CD14-positive monocyte (primary cell): ENCODE results near the gene IL1RAPL1. TPM values are rescaled to one million over a fixed set of nuclear protein-coding genes. Genes with fewer than 3 reads are reported as not detected.

Experiments used
- DNase-seq, 3 donors: peaks; one replicate each; pipeline ENCODE4 v3.0.0-alpha.2; 2011 to 2022
- H2AFZ ChIP-seq: 2 replicates; pipeline ENCODE4 v1.6.0; 2012; ENCODE audit warnings: mild to moderate bottlenecking, low read depth, low read length, inconsistent platforms; ENCODE audit not compliant: insufficient read depth, poor library complexity, severe bottlenecking
- H3K27ac ChIP-seq, 2 donors: 1 replicate in 1 of 2; 2 replicates in 1 of 2; pipeline ENCODE4 v1.5.1; 2012 to 2013; ENCODE audit warnings: low read length in 2 of 2, control low read depth in 1 of 2, inconsistent platforms in 1 of 2, low read depth in 1 of 2, mild to moderate bottlenecking in 1 of 2
- H3K27me3 ChIP-seq, 2 donors: one replicate each; pipeline versions ENCODE4 v1.6.0 to v1.6.1; 2011 to 2013; ENCODE audit warnings: low read length in 2 of 2; ENCODE audit not compliant: control insufficient read depth in 2 of 2, insufficient read depth in 2 of 2
- H3K36me3 ChIP-seq, 2 donors: replicated peaks in 1 of 2; 1 replicate in 1 of 2; 2 replicates in 1 of 2; pipeline versions ENCODE4 v1.5.1 to v1.6.1; 2012 to 2013; ENCODE audit warnings: low read length in 2 of 2, control low read depth in 1 of 2, inconsistent platforms in 1 of 2, mild to moderate bottlenecking in 1 of 2; ENCODE audit not compliant: insufficient read depth in 2 of 2, control insufficient read depth in 1 of 2
- H3K4me1 ChIP-seq, 2 donors: 1 replicate in 1 of 2; 2 replicates in 1 of 2; pipeline versions ENCODE4 v1.5.1 to v1.6.1; 2012 to 2013; ENCODE audit warnings: low read length in 2 of 2, control low read depth in 1 of 2, inconsistent platforms in 1 of 2, mild to moderate bottlenecking in 1 of 2, moderate library complexity in 1 of 2; ENCODE audit not compliant: insufficient read depth in 2 of 2, control insufficient read depth in 1 of 2
- H3K4me2 ChIP-seq: replicated peaks from 2 replicates; pipeline ENCODE3; 2012; ENCODE audit warnings: low read length, moderate library complexity, mild to moderate bottlenecking; ENCODE audit not compliant: poor library complexity, severe bottlenecking; ENCODE audit errors: extremely low read depth
- H3K4me3 ChIP-seq, 3 experiments: fragments of 200-600 bp in 1 of 3; sonication (generic) in 1 of 3; replicated peaks in 1 of 3; 1 replicate in 2 of 3; 2 replicates in 1 of 3; pipeline ENCODE4 v1.5.1; 2011 to 2013; ENCODE audit warnings: low read length in 3 of 3, mild to moderate bottlenecking in 3 of 3, control low read depth in 2 of 3, low read depth in 2 of 3, inconsistent platforms in 1 of 3, moderate library complexity in 1 of 3
- H3K79me2 ChIP-seq: 2 replicates; pipeline ENCODE4 v1.6.0; 2012; ENCODE audit warnings: mild to moderate bottlenecking, control low read depth, inconsistent platforms, low read length, moderate library complexity; ENCODE audit not compliant: insufficient read depth
- H3K9ac ChIP-seq: 2 replicates; pipeline ENCODE4 v1.6.0; 2017; ENCODE audit warnings: low read length, mild to moderate bottlenecking; ENCODE audit not compliant: insufficient read depth, poor library complexity, severe bottlenecking
- H3K9me3 ChIP-seq, 2 donors: replicated peaks in 1 of 2; 1 replicate in 1 of 2; 2 replicates in 1 of 2; pipeline versions ENCODE4 v1.5.1 to v1.6.1; 2012 to 2013; ENCODE audit warnings: low read length in 2 of 2, control low read depth in 1 of 2; ENCODE audit not compliant: control insufficient read depth in 1 of 2, insufficient read depth in 1 of 2
- H4K20me1 ChIP-seq: 2 replicates; pipeline ENCODE4 v1.6.0; 2012; ENCODE audit warnings: mild to moderate bottlenecking, low read length, control low read depth, moderate library complexity; ENCODE audit not compliant: insufficient read depth
- H3K27ac Mint-ChIP-seq, 7 donors: one replicate each; pipeline ENCODE4 v1.8.0; 2020; ENCODE audit warnings: mild to moderate bottlenecking in 7 of 7, mixed read lengths in 7 of 7, moderate library complexity in 6 of 7, inconsistent platforms in 2 of 7
- H3K27me3 Mint-ChIP-seq, 3 donors: one replicate each; pipeline ENCODE4 v1.8.0; 2021 to 2022; ENCODE audit warnings: low read depth in 3 of 3, mild to moderate bottlenecking in 3 of 3, mixed read lengths in 3 of 3, moderate library complexity in 3 of 3, inconsistent platforms in 1 of 3
- H3K36me3 Mint-ChIP-seq, 2 donors: one replicate each; pipeline ENCODE4 v1.8.0; 2020; ENCODE audit warnings: mixed read lengths in 2 of 2, inconsistent platforms in 1 of 2, mild to moderate bottlenecking in 1 of 2
- H3K4me1 Mint-ChIP-seq: one replicate; pipeline ENCODE4 v1.8.0; 2020; ENCODE audit warnings: mild to moderate bottlenecking, mixed read lengths
- H3K4me3 Mint-ChIP-seq, 2 donors: one replicate each; pipeline ENCODE4 v1.8.0; 2020; ENCODE audit warnings: mild to moderate bottlenecking in 2 of 2, mixed read lengths in 2 of 2, moderate library complexity in 1 of 2
- H3K9me3 Mint-ChIP-seq, 7 donors: one replicate each; pipeline ENCODE4 v1.8.0; 2020 to 2022; ENCODE audit warnings: mixed read lengths in 7 of 7, mild to moderate bottlenecking in 6 of 7, moderate library complexity in 6 of 7, inconsistent platforms in 2 of 7
- CTCF ChIP-seq: fragments of 200-600 bp; IDR thresholded peaks from one replicate; pipeline ENCODE4 v1.8.0; 2022; ENCODE audit warnings: antibody characterized with exemption, mild to moderate bottlenecking
- WGBS: methylation state at CpG from one replicate; pipeline ENCODE4 v1.1.5; 2013; ENCODE audit warnings: missing lambda C conversion rate; ENCODE audit not compliant: insufficient coverage; 5-methylcytosine and 5-hydroxymethylcytosine counted together
- intact Hi-C, 2 donors: fragments of 100-400 bp; cut with micrococcal nuclease; formaldehyde crosslinking; loops; one replicate each; pipeline versions ENCODE4 v1.15.0 to v1.15.1; 2023
- polyA plus RNA-seq, 3 donors: library from polyadenylated mRNA; depleted of rRNA in 1 of 3; unstranded in 2 of 3; stranded (reverse) in 1 of 3; fragments of 300-500 nt in 2 of 3; fragments of >200 nt in 1 of 3; fragmentation: Illumina TruSeq in 2 of 3; gene quantifications; 1 replicate in 2 of 3; 2 replicates in 1 of 3; pipeline ENCODE4 v1.2.3, GENCODE V29; 2012 to 2021

The IL1RAPL1 gene
- polyA plus RNA-seq, 3 donors = not detected

- TF ChIP-seq CTCF = no peak
- Histone ChIP-seq H3K79me2 (no peaks in the 10 kb centered on the region), H3K36me3 (no peaks in the 10 kb centered on the region), H3K4me2 (no peak overlapping the region), H3K27ac (no peak overlapping the region), H3K9ac (no peak overlapping the region), H3K27me3 (no peaks in the 10 kb centered on the region), H3K4me1 (no peaks in the 10 kb centered on the region), H3K4me3 (no peak overlapping the region), H3K9me3 (no peaks in the 10 kb centered on the region), H2AFZ (no peak overlapping the region), H4K20me1 (no peaks in the 10 kb centered on the region)
- Mint-ChIP-seq H3K36me3 (no peaks in the 10 kb centered on the region), H3K9me3 (no peaks in the 10 kb centered on the region), H3K4me3 (no peak overlapping the region), H3K4me1 (no peaks in the 10 kb centered on the region), H3K27me3 (peaks cover 0 to 2% (median 0%) of the 10 kb centered on the region in 3 donors), H3K27ac (no peak overlapping the region)
- intact Hi-C loops = no loop called here
- DNase-seq = no peak
These were observed 609.3 kb downstream of the IL1RAPL1 start for GRCh38 chrX:29196501-29196900.

GRCh38 chrX:29215251-29215650 is 628.0 kb downstream of the IL1RAPL1 start:
- no CpG with 5 or more reads among the region's 4 CpGs for WGBS
- H3K4me3 Mint-ChIP-seq = no peak overlapping the region

More at GRCh38 chrX:29215251-29215650, 628.0 kb downstream of the IL1RAPL1 start:
- Histone ChIP-seq H3K36me3 (no peaks in the 10 kb centered on the region), H3K79me2 (no peaks in the 10 kb centered on the region), H3K27me3 (no peaks in the 10 kb centered on the region), H3K9me3 (no peaks in the 10 kb centered on the region), H3K4me2 (no peak overlapping the region), H3K4me1 (no peaks in the 10 kb centered on the region), H3K9ac (no peak overlapping the region), H2AFZ (no peak overlapping the region), H4K20me1 (no peaks in the 10 kb centered on the region), H3K4me3 (no peak overlapping the region), H3K27ac (no peak overlapping the region)
- Mint-ChIP-seq H3K4me1 (no peaks in the 10 kb centered on the region), H3K36me3 (no peaks in the 10 kb centered on the region), H3K27ac (no peak overlapping the region), H3K27me3 (peaks cover 0 to 2% (median 0%) of the 10 kb centered on the region in 3 donors), H3K9me3 (peaks cover 0 to 2% (median 0%) of the 10 kb centered on the region in 7 donors)
- intact Hi-C loops = no loop called here
- no peak for DNase-seq
- no peak for TF ChIP-seq CTCF
